ENCODE results near the gene GLOD4.

The GLOD4 gene

GRCh38 chr17:800446-801242 lies 18.6 kb upstream of the GLOD4 start:
- Histone ChIP-seq H2BK120ac (ENCODE audit: low read depth, low read length) (no peak overlapping the region), H3K36me3 (ENCODE audit: control insufficient read depth, insufficient read depth, low read length) (peaks cover 20% of the 10 kb centered on the region)
- WGBS (ENCODE audit: extremely low coverage, insufficient coverage, low lambda C conversion rate), result no CpG with 5 or more reads among the region's 39 CpGs

GRCh38 chr17:799261-799660 lies 17.2 kb upstream of the GLOD4 start:
- Histone ChIP-seq H4K5ac (ENCODE audit: low read length) (no peak overlapping the region), H3K79me1 (ENCODE audit: low read length) (no peaks in the 10 kb centered on the region)

More at GRCh38 chr17:800446-801242, 18.6 kb upstream of the GLOD4 start:
- H3K23ac ChIP-seq (ENCODE audit: low read length), result no peak overlapping the region
- no peak overlapping the region for H4K5ac ChIP-seq (ENCODE audit: low read length)
- no peak overlapping the region for H2BK15ac ChIP-seq (replicated peaks; ENCODE audit: low read depth)
- H3K27ac ChIP-seq (ENCODE audit: low read depth, low read length), result no peak overlapping the region
- no peak overlapping the region for H3K4ac ChIP-seq (ENCODE audit: low read depth, low read length)
- H3K9ac ChIP-seq (ENCODE audit: low read length), result no peak overlapping the region
- H3K4me2 ChIP-seq (ENCODE audit: low read length), result no peak overlapping the region
- H3K56ac ChIP-seq (ENCODE audit: low read length), result no peak overlapping the region
- no peaks in the 10 kb centered on the region for H3K4me1 ChIP-seq (ENCODE audit: control insufficient read depth, low read depth, low read length)
- H3K27me3 ChIP-seq (ENCODE audit: insufficient read depth, low read length, poor library complexity), result no peaks in the 10 kb centered on the region
- no peak for DNase-seq
- no peak overlapping the region for H3K18ac ChIP-seq (ENCODE audit: low read length)
- H2AK5ac ChIP-seq (ENCODE audit: low read length), result no peak overlapping the region
- no peak overlapping the region for H3K4me3 ChIP-seq (ENCODE audit: low read length)
- no peak overlapping the region for H4K8ac ChIP-seq (ENCODE audit: low read depth, low read length)
- no peaks in the 10 kb centered on the region for H3K79me1 ChIP-seq (ENCODE audit: low read length)
- no peak overlapping the region for H2BK5ac ChIP-seq (ENCODE audit: low read length)
- no peaks in the 10 kb centered on the region for H3K79me2 ChIP-seq (ENCODE audit: control insufficient read depth, insufficient read depth, low read length)

GRCh38 chr17:798246-798645 lies 16.2 kb upstream of the GLOD4 start:
- no peak for DNase-seq
- Histone ChIP-seq H3K56ac (ENCODE audit: low read length) (no peak overlapping the region), H3K4me1 (ENCODE audit: control insufficient read depth, low read depth, low read length) (peaks cover 3% of the 10 kb centered on the region), H3K79me2 (ENCODE audit: control insufficient read depth, insufficient read depth, low read length) (no peaks in the 10 kb centered on the region), H3K27me3 (ENCODE audit: insufficient read depth, low read length, poor library complexity) (no peaks in the 10 kb centered on the region), H3K4me2 (ENCODE audit: low read length) (no peak overlapping the region), H3K36me3 (ENCODE audit: control insufficient read depth, insufficient read depth, low read length) (peaks cover 19% of the 10 kb centered on the region), H2AK5ac (ENCODE audit: low read length) (no peak overlapping the region), H2BK5ac (ENCODE audit: low read length) (no peak overlapping the region), H3K18ac (ENCODE audit: low read length) (no peak overlapping the region), H2BK120ac (ENCODE audit: low read depth, low read length) (no peak overlapping the region), H3K27ac (ENCODE audit: low read depth, low read length) (no peak overlapping the region), H3K23ac (ENCODE audit: low read length) (no peak overlapping the region), H3K79me1 (ENCODE audit: low read length) (peaks cover 3% of the 10 kb centered on the region), H4K8ac (ENCODE audit: low read depth, low read length) (no peak overlapping the region), H3K9ac (ENCODE audit: low read length) (no peak overlapping the region), H2BK15ac (replicated peaks; ENCODE audit: low read depth) (no peak overlapping the region), H4K5ac (ENCODE audit: low read length) (no peak overlapping the region), H3K4ac (ENCODE audit: low read depth, low read length) (no peak overlapping the region), H3K4me3 (ENCODE audit: low read length) (no peak overlapping the region)
- no CpG with 5 or more reads among the region's 11 CpGs for WGBS (ENCODE audit: extremely low coverage, insufficient coverage, low lambda C conversion rate)

More at GRCh38 chr17:799261-799660, 17.2 kb upstream of the GLOD4 start:
- Histone ChIP-seq H3K9ac (ENCODE audit: low read length) (no peak overlapping the region), H3K56ac (ENCODE audit: low read length) (no peak overlapping the region), H3K27me3 (ENCODE audit: insufficient read depth, low read length, poor library complexity) (no peaks in the 10 kb centered on the region), H2BK120ac (ENCODE audit: low read depth, low read length) (no peak overlapping the region), H2BK15ac (replicated peaks; ENCODE audit: low read depth) (no peak overlapping the region), H3K4me1 (ENCODE audit: control insufficient read depth, low read depth, low read length) (peaks cover 3% of the 10 kb centered on the region), H3K36me3 (ENCODE audit: control insufficient read depth, insufficient read depth, low read length) (peaks cover 20% of the 10 kb centered on the region), H3K27ac (ENCODE audit: low read depth, low read length) (no peak overlapping the region), H4K8ac (ENCODE audit: low read depth, low read length) (no peak overlapping the region), H2AK5ac (ENCODE audit: low read length) (no peak overlapping the region), H3K4me2 (ENCODE audit: low read length) (no peak overlapping the region), H2BK5ac (ENCODE audit: low read length) (no peak overlapping the region), H3K18ac (ENCODE audit: low read length) (no peak overlapping the region), H3K4ac (ENCODE audit: low read depth, low read length) (no peak overlapping the region), H3K23ac (ENCODE audit: low read length) (no peak overlapping the region), H3K4me3 (ENCODE audit: low read length) (no peak overlapping the region), H3K79me2 (ENCODE audit: control insufficient read depth, insufficient read depth, low read length) (no peaks in the 10 kb centered on the region)
- no CpG with 5 or more reads among the region's 11 CpGs for WGBS (ENCODE audit: extremely low coverage, insufficient coverage, low lambda C conversion rate)
- DNase-seq, result no peak

GRCh38 chr17:797236-797840 lies 15.3 kb upstream of the GLOD4 start:
- Histone ChIP-seq H2BK15ac (replicated peaks; ENCODE audit: low read depth) (no peak overlapping the region), H3K79me2 (ENCODE audit: control insufficient read depth, insufficient read depth, low read length) (no peaks in the 10 kb centered on the region), H3K36me3 (ENCODE audit: control insufficient read depth, insufficient read depth, low read length) (peaks cover 19% of the 10 kb centered on the region), H3K4me2 (ENCODE audit: low read length) (no peak overlapping the region), H2AK5ac (ENCODE audit: low read length) (no peak overlapping the region), H3K23ac (ENCODE audit: low read length) (no peak overlapping the region), H4K5ac (ENCODE audit: low read length) (no peak overlapping the region), H4K8ac (ENCODE audit: low read depth, low read length) (no peak overlapping the region), H3K4me3 (ENCODE audit: low read length) (no peak overlapping the region), H3K79me1 (ENCODE audit: low read length) (peaks cover 3% of the 10 kb centered on the region), H2BK5ac (ENCODE audit: low read length) (no peak overlapping the region), H3K27ac (ENCODE audit: low read depth, low read length) (no peak overlapping the region), H3K4ac (ENCODE audit: low read depth, low read length) (no peak overlapping the region), H3K4me1 (ENCODE audit: control insufficient read depth, low read depth, low read length) (peaks cover 3% of the 10 kb centered on the region), H2BK120ac (ENCODE audit: low read depth, low read length) (no peak overlapping the region), H3K56ac (ENCODE audit: low read length) (no peak overlapping the region), H3K27me3 (ENCODE audit: insufficient read depth, low read length, poor library complexity) (no peaks in the 10 kb centered on the region), H3K9ac (ENCODE audit: low read length) (no peak overlapping the region), H3K18ac (ENCODE audit: low read length) (no peak overlapping the region)
- DNase-seq, result no peak
- WGBS (ENCODE audit: extremely low coverage, insufficient coverage, low lambda C conversion rate), result no CpG with 5 or more reads among the region's 22 CpGs

- Histone ChIP-seq H3K9ac (ENCODE audit: low read length) (no peak overlapping the region), H4K8ac (ENCODE audit: low read depth, low read length) (no peak overlapping the region), H3K4me1 (ENCODE audit: control insufficient read depth, low read depth, low read length) (peaks cover 3% of the 10 kb centered on the region), H3K4me2 (ENCODE audit: low read length) (no peak overlapping the region), H3K56ac (ENCODE audit: low read length) (no peak overlapping the region), H3K36me3 (ENCODE audit: control insufficient read depth, insufficient read depth, low read length) (peaks cover 15% of the 10 kb centered on the region), H2AK5ac (ENCODE audit: low read length) (no peak overlapping the region), H3K27me3 (ENCODE audit: insufficient read depth, low read length, poor library complexity) (no peaks in the 10 kb centered on the region), H3K79me2 (ENCODE audit: control insufficient read depth, insufficient read depth, low read length) (no peaks in the 10 kb centered on the region), H3K79me1 (ENCODE audit: low read length) (peaks cover 3% of the 10 kb centered on the region), H2BK15ac (replicated peaks; ENCODE audit: low read depth) (no peak overlapping the region), H2BK120ac (ENCODE audit: low read depth, low read length) (no peak overlapping the region), H2BK5ac (ENCODE audit: low read length) (no peak overlapping the region), H4K5ac (ENCODE audit: low read length) (no peak overlapping the region), H3K4me3 (ENCODE audit: low read length) (no peak overlapping the region), H3K27ac (ENCODE audit: low read depth, low read length) (no peak overlapping the region), H3K4ac (ENCODE audit: low read depth, low read length) (no peak overlapping the region), H3K18ac (ENCODE audit: low read length) (no peak overlapping the region), H3K23ac (ENCODE audit: low read length) (no peak overlapping the region)
- WGBS (ENCODE audit: extremely low coverage, insufficient coverage, low lambda C conversion rate), result no CpG with 5 or more reads among the region's 15 CpGs
- no peak for DNase-seq
Measured at GRCh38 chr17:796609-797008, 14.5 kb upstream of the GLOD4 start.
